ENCODE measurements around the gene SLC7A11. TPM values are rescaled to one million over a fixed set of nuclear protein-coding genes. Genes with fewer than 3 reads are reported as not detected.

The SLC7A11 gene
- total RNA-seq, 2 donors from 2014 or later = 0.99 to 2.6 TPM

DNA sequence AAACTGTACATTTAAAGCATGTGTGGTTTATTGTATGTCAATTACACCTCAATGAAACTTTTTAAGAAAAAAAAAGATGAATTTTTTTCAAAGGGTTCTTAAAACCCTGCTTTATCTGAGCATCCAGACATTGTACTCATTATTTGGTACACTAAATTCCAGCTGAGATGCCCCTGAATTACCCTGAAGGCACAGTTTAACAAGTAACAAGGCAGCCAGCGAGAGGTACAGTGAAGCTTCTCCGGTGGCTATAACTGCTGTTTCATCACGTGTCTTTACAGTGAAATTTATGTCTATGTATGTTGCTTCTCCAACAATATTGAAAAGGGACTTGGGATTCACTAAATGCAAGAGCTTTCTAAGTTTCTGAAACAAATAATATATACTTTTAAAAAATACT lies 15.8 kb downstream of the SLC7A11 start:
- ATAC-seq (ENCODE audit: insufficient number of reproducible peaks, low FRiP score, low read depth) (no peak), DNase-seq (ENCODE audit: low spot score) (no peak)
- no peaks in the 10 kb centered on the region for H3K36me3 ChIP-seq
- H3K27me3 ChIP-seq (replicated peaks; ENCODE audit: insufficient read depth) = no peaks in the 10 kb centered on the region
- peaks cover 0 to 4% of the 10 kb centered on the region in 2 donors for H3K4me1 ChIP-seq (ENCODE audit: control insufficient read depth in 1 of 2, low read depth in 2 of 2)
- H3K4me3 ChIP-seq = no peak overlapping the region
- TF ChIP-seq, protein P1, sequence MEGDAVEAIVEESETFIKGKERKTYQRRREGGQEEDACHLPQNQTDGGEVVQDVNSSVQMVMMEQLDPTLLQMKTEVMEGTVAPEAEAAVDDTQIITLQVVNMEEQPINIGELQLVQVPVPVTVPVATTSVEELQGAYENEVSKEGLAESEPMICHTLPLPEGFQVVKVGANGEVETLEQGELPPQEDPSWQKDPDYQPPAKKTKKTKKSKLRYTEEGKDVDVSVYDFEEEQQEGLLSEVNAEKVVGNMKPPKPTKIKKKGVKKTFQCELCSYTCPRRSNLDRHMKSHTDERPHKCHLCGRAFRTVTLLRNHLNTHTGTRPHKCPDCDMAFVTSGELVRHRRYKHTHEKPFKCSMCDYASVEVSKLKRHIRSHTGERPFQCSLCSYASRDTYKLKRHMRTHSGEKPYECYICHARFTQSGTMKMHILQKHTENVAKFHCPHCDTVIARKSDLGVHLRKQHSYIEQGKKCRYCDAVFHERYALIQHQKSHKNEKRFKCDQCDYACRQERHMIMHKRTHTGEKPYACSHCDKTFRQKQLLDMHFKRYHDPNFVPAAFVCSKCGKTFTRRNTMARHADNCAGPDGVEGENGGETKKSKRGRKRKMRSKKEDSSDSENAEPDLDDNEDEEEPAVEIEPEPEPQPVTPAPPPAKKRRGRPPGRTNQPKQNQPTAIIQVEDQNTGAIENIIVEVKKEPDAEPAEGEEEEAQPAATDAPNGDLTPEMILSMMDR (IDR thresholded peaks at IDR 0.05) = no peak
- H3K9me3 ChIP-seq = no peaks in the 10 kb centered on the region
- H3K27ac ChIP-seq = no peak overlapping the region

DNA sequence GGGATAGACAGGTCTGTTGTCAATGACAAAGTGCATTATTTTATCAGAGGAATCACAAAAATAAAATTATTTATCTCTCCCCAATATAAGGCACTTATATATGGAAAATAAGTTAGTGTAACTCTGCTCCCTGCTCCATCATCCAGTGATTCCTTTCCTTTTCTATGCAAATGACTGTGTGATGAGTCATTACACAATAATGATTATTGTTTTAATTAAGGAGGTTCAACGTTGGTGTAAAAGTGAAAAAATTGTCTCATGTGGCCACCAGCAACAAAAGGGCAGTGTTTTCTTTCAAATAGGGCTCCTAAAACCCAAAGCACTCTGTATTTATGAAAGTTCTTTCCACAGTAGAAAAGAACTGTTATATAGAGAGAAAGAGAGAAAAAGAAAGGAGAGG lies 16.7 kb downstream of the SLC7A11 start:
- ATAC-seq (ENCODE audit: insufficient number of reproducible peaks, low FRiP score, low read depth) = no peak
- TF ChIP-seq, protein P1 (IDR thresholded peaks at IDR 0.05) = no peak
- no peak for DNase-seq (ENCODE audit: low spot score)
- Histone ChIP-seq H3K36me3 (no peaks in the 10 kb centered on the region), H3K27me3 (replicated peaks; ENCODE audit: insufficient read depth) (no peaks in the 10 kb centered on the region), H3K27ac (no peak overlapping the region), H3K4me1 (ENCODE audit: control insufficient read depth in 1 of 2, low read depth in 2 of 2) (peaks cover 0 to 4% of the 10 kb centered on the region in 2 donors), H3K4me3 (no peak overlapping the region), H3K9me3 (no peaks in the 10 kb centered on the region)

DNA sequence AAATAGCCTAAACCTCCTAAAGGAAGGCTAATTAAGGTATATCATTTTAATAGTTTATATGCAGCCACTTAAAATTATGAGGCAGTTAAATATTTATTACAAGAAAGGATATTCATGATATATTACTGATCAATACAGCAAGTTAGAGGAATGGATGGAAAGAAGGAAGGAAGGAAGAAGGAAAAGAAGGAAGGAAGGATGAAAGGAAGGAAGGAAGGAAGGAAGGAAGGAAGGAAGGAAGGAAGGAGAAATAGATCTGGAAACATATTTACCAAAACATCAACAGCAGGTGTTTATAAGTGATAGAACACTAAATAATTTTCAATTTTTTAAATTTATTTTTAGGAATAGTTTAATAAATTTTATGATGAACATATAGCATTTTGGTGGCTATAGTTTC lies 17.5 kb downstream of the SLC7A11 start:
- TF ChIP-seq, protein P1 (IDR thresholded peaks at IDR 0.05) = no peak
- H3K4me1 ChIP-seq (ENCODE audit: control insufficient read depth in 1 of 2, low read depth in 2 of 2) = peaks cover 0 to 4% of the 10 kb centered on the region in 2 donors
- H3K27me3 ChIP-seq (replicated peaks; ENCODE audit: insufficient read depth) = no peaks in the 10 kb centered on the region
- H3K27ac ChIP-seq = no peak overlapping the region
- H3K9me3 ChIP-seq = no peaks in the 10 kb centered on the region
- H3K36me3 ChIP-seq = no peaks in the 10 kb centered on the region
- no peak overlapping the region for H3K4me3 ChIP-seq
- ATAC-seq (ENCODE audit: insufficient number of reproducible peaks, low FRiP score, low read depth) (no peak), DNase-seq (ENCODE audit: low spot score) (no peak)

DNA sequence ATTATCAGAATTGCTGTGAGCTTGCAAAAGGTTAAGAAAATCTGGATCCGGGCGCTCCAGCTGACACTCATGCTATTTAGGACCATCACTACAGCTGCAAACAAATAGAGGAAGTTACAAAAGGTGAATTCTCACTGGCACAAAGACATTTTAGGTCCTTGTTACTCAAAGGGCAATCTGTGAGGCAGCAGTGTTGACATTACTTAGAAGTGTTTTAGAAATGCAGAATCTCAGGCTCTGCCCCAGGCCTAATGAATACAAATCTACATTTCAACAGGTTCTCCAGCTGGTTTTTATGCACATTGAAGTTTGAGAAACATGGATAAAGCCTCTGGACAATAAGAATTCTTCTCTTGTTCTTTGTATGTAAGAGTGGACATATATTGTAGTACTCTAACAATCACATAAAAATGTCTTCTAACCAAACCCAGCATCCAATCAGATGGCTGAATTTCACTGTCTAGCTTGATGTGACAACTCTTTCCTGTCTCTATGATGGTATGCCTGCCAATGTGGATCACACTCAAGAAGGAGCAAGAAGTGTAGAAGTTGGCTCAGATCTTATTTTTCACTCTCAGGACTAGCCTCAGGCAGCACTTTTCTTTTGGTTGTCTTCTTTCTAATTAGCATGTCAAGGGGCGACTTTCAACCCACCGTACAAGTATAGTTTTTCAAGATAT lies 18.8 kb downstream of the SLC7A11 start:
- Histone ChIP-seq H3K4me3 (no peak overlapping the region), H3K27ac (no peak overlapping the region), H3K27me3 (replicated peaks; ENCODE audit: insufficient read depth) (no peaks in the 10 kb centered on the region), H3K36me3 (no peaks in the 10 kb centered on the region), H3K4me1 (ENCODE audit: control insufficient read depth in 1 of 2, low read depth in 2 of 2) (peaks cover 0 to 4% of the 10 kb centered on the region in 2 donors), H3K9me3 (no peaks in the 10 kb centered on the region)
- TF ChIP-seq, protein P1 (IDR thresholded peaks at IDR 0.05) = no peak
- ATAC-seq (ENCODE audit: insufficient number of reproducible peaks, low FRiP score, low read depth) (no peak), DNase-seq (ENCODE audit: low spot score) (no peak)

DNA sequence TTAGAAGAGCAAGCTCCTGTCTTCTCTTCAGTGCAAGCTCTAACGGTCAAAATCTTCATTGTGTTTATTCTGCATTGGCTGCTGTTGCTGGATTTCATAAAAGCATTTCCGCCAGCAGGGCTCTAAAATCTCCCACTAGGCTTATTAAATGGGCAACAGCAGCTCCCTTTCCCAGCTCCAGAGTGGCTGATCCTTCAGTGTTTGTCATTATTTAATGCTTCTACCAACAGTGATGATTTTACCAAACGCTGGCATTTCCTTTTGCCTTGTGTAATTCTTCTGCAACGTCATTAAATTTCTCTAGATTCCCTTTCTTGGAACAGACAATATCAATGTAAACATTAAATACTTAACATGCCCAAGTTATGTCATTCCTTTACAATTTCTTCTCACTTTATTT lies 20.1 kb downstream of the SLC7A11 start:
- TF ChIP-seq, protein P1 (IDR thresholded peaks at IDR 0.05) = no peak
- ATAC-seq (ENCODE audit: insufficient number of reproducible peaks, low FRiP score, low read depth) = no peak
- no peaks in the 10 kb centered on the region for H3K36me3 ChIP-seq

More for the DNA sequence above, 20.1 kb downstream of the SLC7A11 start:
- DNase-seq (ENCODE audit: low spot score) = no peak
- no peaks in the 10 kb centered on the region for H3K27me3 ChIP-seq (replicated peaks; ENCODE audit: insufficient read depth)
- H3K9me3 ChIP-seq = no peaks in the 10 kb centered on the region
- no peak overlapping the region for H3K4me3 ChIP-seq
- H3K4me1 ChIP-seq (ENCODE audit: control insufficient read depth in 1 of 2, low read depth in 2 of 2) = peaks cover 0 to 4% of the 10 kb centered on the region in 2 donors
- no peak overlapping the region for H3K27ac ChIP-seq

Data from thoracic aorta (tissue), 2 donors.